H1 (cell line): ENCODE measurements around the gene STAC2. TPM values are rescaled to one million over a fixed set of nuclear protein-coding genes. Genes with fewer than 3 reads are reported as not detected.

ENCODE experiments used
- CEBPB ChIP-seq: IDR thresholded peaks from 2 replicates; pipeline ENCODE4 v1.6.1; 2012; ENCODE audit warnings: low read depth, low read length
- CREB1 ChIP-seq: IDR thresholded peaks from 2 replicates; pipeline ENCODE4 v1.6.1; 2012; ENCODE audit warnings: inconsistent platforms
- KDM1A ChIP-seq: fragments of 200-600, 300-600 bp; sonication (generic); IDR thresholded peaks from 2 replicates; pipeline ENCODE4 v1.7.1; 2016; ENCODE audit warnings: mild to moderate bottlenecking, low read length, borderline replicate concordance
- MAFK ChIP-seq: IDR thresholded peaks from 2 replicates; pipeline ENCODE4 v1.6.1; 2012; ENCODE audit warnings: low read depth, mild to moderate bottlenecking, improper control_type of control experiment, low read length
- RAD21 ChIP-seq, 2 experiments: IDR thresholded peaks in 1 of 2; conservative IDR thresholded peaks in 1 of 2; 2 replicates each; pipeline ENCODE4 v1.6.1; 2011; ENCODE audit warnings: low read depth in 2 of 2, low read length in 2 of 2, improper control_type of control experiment in 1 of 2, inconsistent platforms in 1 of 2, mild to moderate bottlenecking in 1 of 2, moderate library complexity in 1 of 2
- SAP30 ChIP-seq: fragments of 300-600 bp; sonication (generic); IDR thresholded peaks from 2 replicates; pipeline ENCODE4 v1.7.1; 2012; ENCODE audit warnings: low read length, moderate library complexity, mild to moderate bottlenecking, inconsistent platforms; ENCODE audit not compliant: insufficient read depth, insufficient replicate concordance
- polyA plus RNA-seq, 7 experiments: library from polyadenylated mRNA; depleted of rRNA in 3 of 7; stranded (reverse) in 5 of 7; unstranded in 2 of 7; fragments of >200 nt in 5 of 7; fragments of 200-250 nt in 2 of 7; gene quantifications; 1 replicate in 5 of 7; 2 replicates in 1 of 7; 4 replicates in 1 of 7; pipeline versions ENCODE4 v1.2.1 to v1.2.3, GENCODE V29; 2011 to 2013; ENCODE audit warnings: missing spikeins in 2 of 7, mixed read lengths in 2 of 7
- total RNA-seq: library from RNA; stranded (reverse); fragmentation: NEBNext Ultra II Directional; extraction: Animal tissue kit (Norgen Biotek cat#: 25700); gene quantifications from 2 replicates; pipeline ENCODE4 v1.2.1, GENCODE V29; 2021
- TF ChIP-seq, protein P1 (sequence below): fragments of 300-600 bp; sonication (generic); IDR thresholded peaks from 2 replicates; pipeline ENCODE4 v1.7.1; 2012; ENCODE audit warnings: low read length, moderate library complexity, mild to moderate bottlenecking, inconsistent platforms; ENCODE audit not compliant: insufficient replicate concordance
- TF ChIP-seq, protein P2 (sequence below): IDR thresholded peaks from 2 replicates; pipeline ENCODE4 v1.6.1; 2012; ENCODE audit warnings: inconsistent platforms
- TF ChIP-seq, protein P3 (sequence below): IDR thresholded peaks from 2 replicates; pipeline ENCODE4 v1.6.1; 2012; ENCODE audit warnings: inconsistent platforms

The STAC2 gene
- total and polyA plus RNA-seq, 2 of the 8 experiments (the other 6 are each of a cell fraction or from before 2014, with no cell fraction given), result 1.5 to 6.0 TPM

DNA sequence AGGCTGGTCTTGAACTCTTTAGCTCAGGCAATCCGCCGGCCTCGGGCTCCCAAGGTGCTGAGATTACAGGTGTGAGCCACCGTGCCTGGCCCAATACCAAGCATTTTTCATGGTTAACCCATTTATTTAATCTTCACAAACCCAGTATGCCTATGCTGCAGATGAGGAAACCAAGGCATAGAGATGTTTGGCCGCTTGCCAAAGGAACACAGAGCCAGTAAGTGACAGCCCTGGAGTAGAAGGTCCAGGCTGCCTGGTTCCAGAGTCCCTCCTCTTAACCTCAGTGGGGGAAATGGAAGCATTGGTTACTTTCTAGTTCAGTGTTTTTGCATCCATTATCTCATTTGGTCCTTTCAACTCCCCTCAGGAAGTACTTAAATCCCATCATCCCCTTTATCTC, 44.4 kb downstream of the STAC2 start (continued):
- TF ChIP-seq, protein P1, sequence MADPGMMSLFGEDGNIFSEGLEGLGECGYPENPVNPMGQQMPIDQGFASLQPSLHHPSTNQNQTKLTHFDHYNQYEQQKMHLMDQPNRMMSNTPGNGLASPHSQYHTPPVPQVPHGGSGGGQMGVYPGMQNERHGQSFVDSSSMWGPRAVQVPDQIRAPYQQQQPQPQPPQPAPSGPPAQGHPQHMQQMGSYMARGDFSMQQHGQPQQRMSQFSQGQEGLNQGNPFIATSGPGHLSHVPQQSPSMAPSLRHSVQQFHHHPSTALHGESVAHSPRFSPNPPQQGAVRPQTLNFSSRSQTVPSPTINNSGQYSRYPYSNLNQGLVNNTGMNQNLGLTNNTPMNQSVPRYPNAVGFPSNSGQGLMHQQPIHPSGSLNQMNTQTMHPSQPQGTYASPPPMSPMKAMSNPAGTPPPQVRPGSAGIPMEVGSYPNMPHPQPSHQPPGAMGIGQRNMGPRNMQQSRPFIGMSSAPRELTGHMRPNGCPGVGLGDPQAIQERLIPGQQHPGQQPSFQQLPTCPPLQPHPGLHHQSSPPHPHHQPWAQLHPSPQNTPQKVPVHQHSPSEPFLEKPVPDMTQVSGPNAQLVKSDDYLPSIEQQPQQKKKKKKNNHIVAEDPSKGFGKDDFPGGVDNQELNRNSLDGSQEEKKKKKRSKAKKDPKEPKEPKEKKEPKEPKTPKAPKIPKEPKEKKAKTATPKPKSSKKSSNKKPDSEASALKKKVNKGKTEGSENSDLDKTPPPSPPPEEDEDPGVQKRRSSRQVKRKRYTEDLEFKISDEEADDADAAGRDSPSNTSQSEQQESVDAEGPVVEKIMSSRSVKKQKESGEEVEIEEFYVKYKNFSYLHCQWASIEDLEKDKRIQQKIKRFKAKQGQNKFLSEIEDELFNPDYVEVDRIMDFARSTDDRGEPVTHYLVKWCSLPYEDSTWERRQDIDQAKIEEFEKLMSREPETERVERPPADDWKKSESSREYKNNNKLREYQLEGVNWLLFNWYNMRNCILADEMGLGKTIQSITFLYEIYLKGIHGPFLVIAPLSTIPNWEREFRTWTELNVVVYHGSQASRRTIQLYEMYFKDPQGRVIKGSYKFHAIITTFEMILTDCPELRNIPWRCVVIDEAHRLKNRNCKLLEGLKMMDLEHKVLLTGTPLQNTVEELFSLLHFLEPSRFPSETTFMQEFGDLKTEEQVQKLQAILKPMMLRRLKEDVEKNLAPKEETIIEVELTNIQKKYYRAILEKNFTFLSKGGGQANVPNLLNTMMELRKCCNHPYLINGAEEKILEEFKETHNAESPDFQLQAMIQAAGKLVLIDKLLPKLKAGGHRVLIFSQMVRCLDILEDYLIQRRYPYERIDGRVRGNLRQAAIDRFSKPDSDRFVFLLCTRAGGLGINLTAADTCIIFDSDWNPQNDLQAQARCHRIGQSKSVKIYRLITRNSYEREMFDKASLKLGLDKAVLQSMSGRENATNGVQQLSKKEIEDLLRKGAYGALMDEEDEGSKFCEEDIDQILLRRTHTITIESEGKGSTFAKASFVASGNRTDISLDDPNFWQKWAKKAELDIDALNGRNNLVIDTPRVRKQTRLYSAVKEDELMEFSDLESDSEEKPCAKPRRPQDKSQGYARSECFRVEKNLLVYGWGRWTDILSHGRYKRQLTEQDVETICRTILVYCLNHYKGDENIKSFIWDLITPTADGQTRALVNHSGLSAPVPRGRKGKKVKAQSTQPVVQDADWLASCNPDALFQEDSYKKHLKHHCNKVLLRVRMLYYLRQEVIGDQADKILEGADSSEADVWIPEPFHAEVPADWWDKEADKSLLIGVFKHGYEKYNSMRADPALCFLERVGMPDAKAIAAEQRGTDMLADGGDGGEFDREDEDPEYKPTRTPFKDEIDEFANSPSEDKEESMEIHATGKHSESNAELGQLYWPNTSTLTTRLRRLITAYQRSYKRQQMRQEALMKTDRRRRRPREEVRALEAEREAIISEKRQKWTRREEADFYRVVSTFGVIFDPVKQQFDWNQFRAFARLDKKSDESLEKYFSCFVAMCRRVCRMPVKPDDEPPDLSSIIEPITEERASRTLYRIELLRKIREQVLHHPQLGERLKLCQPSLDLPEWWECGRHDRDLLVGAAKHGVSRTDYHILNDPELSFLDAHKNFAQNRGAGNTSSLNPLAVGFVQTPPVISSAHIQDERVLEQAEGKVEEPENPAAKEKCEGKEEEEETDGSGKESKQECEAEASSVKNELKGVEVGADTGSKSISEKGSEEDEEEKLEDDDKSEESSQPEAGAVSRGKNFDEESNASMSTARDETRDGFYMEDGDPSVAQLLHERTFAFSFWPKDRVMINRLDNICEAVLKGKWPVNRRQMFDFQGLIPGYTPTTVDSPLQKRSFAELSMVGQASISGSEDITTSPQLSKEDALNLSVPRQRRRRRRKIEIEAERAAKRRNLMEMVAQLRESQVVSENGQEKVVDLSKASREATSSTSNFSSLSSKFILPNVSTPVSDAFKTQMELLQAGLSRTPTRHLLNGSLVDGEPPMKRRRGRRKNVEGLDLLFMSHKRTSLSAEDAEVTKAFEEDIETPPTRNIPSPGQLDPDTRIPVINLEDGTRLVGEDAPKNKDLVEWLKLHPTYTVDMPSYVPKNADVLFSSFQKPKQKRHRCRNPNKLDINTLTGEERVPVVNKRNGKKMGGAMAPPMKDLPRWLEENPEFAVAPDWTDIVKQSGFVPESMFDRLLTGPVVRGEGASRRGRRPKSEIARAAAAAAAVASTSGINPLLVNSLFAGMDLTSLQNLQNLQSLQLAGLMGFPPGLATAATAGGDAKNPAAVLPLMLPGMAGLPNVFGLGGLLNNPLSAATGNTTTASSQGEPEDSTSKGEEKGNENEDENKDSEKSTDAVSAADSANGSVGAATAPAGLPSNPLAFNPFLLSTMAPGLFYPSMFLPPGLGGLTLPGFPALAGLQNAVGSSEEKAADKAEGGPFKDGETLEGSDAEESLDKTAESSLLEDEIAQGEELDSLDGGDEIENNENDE, result no peak
- TF ChIP-seq CEBPB (no peak), CREB1 (no peak), KDM1A (no peak), RAD21 (IDR thresholded peaks at IDR 0.05 in 1 of 2, conservative IDR thresholded peaks at IDR 0.05 in 1 of 2; ENCODE audit: low read depth in 2 of 2, low read length in 2 of 2) (no peak), SAP30 (no peak), MAFK (no peak)
- TF ChIP-seq, protein P2, sequence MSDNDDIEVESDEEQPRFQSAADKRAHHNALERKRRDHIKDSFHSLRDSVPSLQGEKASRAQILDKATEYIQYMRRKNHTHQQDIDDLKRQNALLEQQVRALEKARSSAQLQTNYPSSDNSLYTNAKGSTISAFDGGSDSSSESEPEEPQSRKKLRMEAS, result no peak
- TF ChIP-seq, protein P3, sequence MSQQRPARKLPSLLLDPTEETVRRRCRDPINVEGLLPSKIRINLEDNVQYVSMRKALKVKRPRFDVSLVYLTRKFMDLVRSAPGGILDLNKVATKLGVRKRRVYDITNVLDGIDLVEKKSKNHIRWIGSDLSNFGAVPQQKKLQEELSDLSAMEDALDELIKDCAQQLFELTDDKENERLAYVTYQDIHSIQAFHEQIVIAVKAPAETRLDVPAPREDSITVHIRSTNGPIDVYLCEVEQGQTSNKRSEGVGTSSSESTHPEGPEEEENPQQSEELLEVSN, result no peak
